A673 (cell line): Measurements from ENCODE around the gene EGLN3. TPM values are rescaled to one million over a fixed set of nuclear protein-coding genes. Genes with fewer than 3 reads are reported as not detected.

ENCODE experiments used
- BruUV-seq: library from RNA; stranded (reverse); fragments of 400-500 nt; replicated peaks from 2 replicates; lab custom pipeline; 2021; lab: Mats Ljungman, UMichigan
- CTCF ChIA-PET: fragments of 300-600 bp; sonication (Branson Sonifier 250); formaldehyde crosslinking; loops from one replicate; lab custom pipeline; 2022; ENCODE audit warnings: antibody characterized with exemption; lab: Charles Lee
- POLR2A ChIA-PET: fragments of 300-600 bp; sonication (Branson Sonifier 250); formaldehyde crosslinking; loops from one replicate; lab custom pipeline; 2022; ENCODE audit warnings: antibody characterized with exemption; ENCODE audit not compliant: low non-redundant PET; lab: Charles Lee
- DNase-seq: peaks from one replicate; pipeline ENCODE4 v3.0.0-alpha.2; 2015; ENCODE audit warnings: low spot score
- H3K27ac ChIP-seq: fragments of 200-600 bp; sonication (generic); 2 replicates; pipeline ENCODE4 v1.5.1; 2016; ENCODE audit warnings: mixed run types, low read depth, mild to moderate bottlenecking, mixed read lengths, antibody characterized with exemption, low read length; ENCODE audit not compliant: poor library complexity, severe bottlenecking
- H3K27me3 ChIP-seq: fragments of 200-600 bp; sonication (generic); replicated peaks from 2 replicates; pipeline ENCODE4 v1.6.1; 2017; ENCODE audit warnings: mixed run types, low read depth, mild to moderate bottlenecking, mixed read lengths, antibody characterized with exemption, low read length; ENCODE audit not compliant: insufficient read depth, poor library complexity
- H3K36me3 ChIP-seq: fragments of 200-600 bp; sonication (generic); 2 replicates; pipeline ENCODE4 v1.6.1; 2016; ENCODE audit warnings: mixed run types, mild to moderate bottlenecking, mixed read lengths, antibody characterized with exemption, low read length; ENCODE audit not compliant: insufficient read depth, poor library complexity, severe bottlenecking
- H3K4me1 ChIP-seq: fragments of 200-600 bp; sonication (generic); 2 replicates; pipeline ENCODE4 v1.6.1; 2017; ENCODE audit warnings: mixed run types, mild to moderate bottlenecking, mixed read lengths, antibody characterized with exemption, low read length; ENCODE audit not compliant: insufficient read depth, poor library complexity, severe bottlenecking
- H3K4me3 ChIP-seq: fragments of 200-600 bp; sonication (generic); 2 replicates; pipeline ENCODE4 v1.5.1; 2016; ENCODE audit warnings: low read depth, mixed run types, mild to moderate bottlenecking, mixed read lengths, low read length; ENCODE audit not compliant: poor library complexity, severe bottlenecking
- H3K9me3 ChIP-seq: fragments of 200-600 bp; sonication (generic); 2 replicates; pipeline ENCODE4 v1.6.1; 2016; ENCODE audit warnings: mixed run types, low read depth, mild to moderate bottlenecking, mixed read lengths, antibody characterized with exemption, low read length; ENCODE audit not compliant: poor library complexity, severe bottlenecking
- CTCF ChIP-seq: fragments of 300-800, 200-600 bp; sonication (generic); conservative IDR thresholded peaks from 2 replicates; pipeline ENCODE4 v1.5.1; 2017; ENCODE audit warnings: low read depth, mild to moderate bottlenecking, antibody characterized with exemption, low read length, moderate library complexity, mixed read lengths
- EZH2 ChIP-seq: fragments of 200-600 bp; sonication (generic); IDR thresholded peaks from 2 replicates; pipeline ENCODE4 v1.6.1; 2017; ENCODE audit warnings: borderline replicate concordance, low read depth, mild to moderate bottlenecking, mixed read lengths, antibody characterized with exemption, low read length; ENCODE audit not compliant: poor library complexity, severe bottlenecking
- intact Hi-C: fragments of 100-400 bp; cut with micrococcal nuclease; formaldehyde crosslinking; loops from one replicate; pipeline ENCODE4 v1.10.0; 2022; ENCODE audit not compliant: unreplicated experiment
- total RNA-seq: library from RNA; stranded (reverse); gene quantifications from 2 replicates; pipeline ENCODE4 v1.2.3, GENCODE V29; 2021

EGLN3 gene
- total RNA-seq, 1 experiment from 2014 or later: 2.4 TPM

GRCh38 chr14:33992274-33993007, 41.6 kb upstream of the EGLN3 start:
- H3K4me3 ChIP-seq: no peak overlapping the region
- TF ChIP-seq EZH2 (no peak), CTCF (no peak)
- BruUV-seq: no TSS peak
- no peaks in the 10 kb centered on the region for H3K36me3 ChIP-seq
- CTCF ChIA-PET: no interaction called here
- intact Hi-C loops: no loop called here
- H3K27me3 ChIP-seq: no peaks in the 10 kb centered on the region
- no peaks in the 10 kb centered on the region for H3K9me3 ChIP-seq
- DNase-seq: no peak
- no peaks in the 10 kb centered on the region for H3K4me1 ChIP-seq
- no peak overlapping the region for H3K27ac ChIP-seq
- POLR2A ChIA-PET: no interaction called here

GRCh38 chr14:33990790-33991189, 39.9 kb upstream of the EGLN3 start:
- no TSS peak for BruUV-seq
- no peak for DNase-seq
- Histone ChIP-seq H3K27me3 (no peaks in the 10 kb centered on the region), H3K36me3 (no peaks in the 10 kb centered on the region), H3K4me1 (no peaks in the 10 kb centered on the region), H3K9me3 (no peaks in the 10 kb centered on the region), H3K4me3 (no peak overlapping the region), H3K27ac (no peak overlapping the region)
- no peak for TF ChIP-seq CTCF
- TF ChIP-seq EZH2: no peak
- POLR2A ChIA-PET: no interaction called here
- intact Hi-C loops: no loop called here
- CTCF ChIA-PET: no interaction called here

- no peaks in the 10 kb centered on the region for H3K27me3 ChIP-seq
- H3K4me3 ChIP-seq: no peak overlapping the region
- no peak overlapping the region for H3K27ac ChIP-seq
- BruUV-seq: no TSS peak
- no peaks in the 10 kb centered on the region for H3K9me3 ChIP-seq
- ChIA-PET POLR2A (no interaction called here), CTCF (no interaction called here)
- no peak for TF ChIP-seq CTCF
- TF ChIP-seq EZH2: no peak
- intact Hi-C loops: no loop called here
- no peaks in the 10 kb centered on the region for H3K4me1 ChIP-seq
- DNase-seq: no peak
- H3K36me3 ChIP-seq: no peaks in the 10 kb centered on the region
Measured at GRCh38 chr14:33987565-33988080, 36.7 kb upstream of the EGLN3 start.
